Natural killer cell (primary cell): ENCODE data around the gene AFMID. TPM values are rescaled to one million over a fixed set of nuclear protein-coding genes. Genes with fewer than 3 reads are reported as not detected.

Experiments
- ATAC-seq, 3 donors: fragments of 150-1000 bp in 2 of 3; fragments of 200-7000 bp in 1 of 3; cut with Tn5 transposase; 1 replicate in 1 of 3; 2 replicates in 2 of 3; pipeline ENCODE4 v1.10.0; 2021; ENCODE audit warnings: mild to moderate bottlenecking in 2 of 3, moderate library complexity in 2 of 3
- DNase-seq, 2 donors: peaks; one replicate each; pipeline versions ENCODE4 v3.0.0 to v3.0.0-alpha.2; 2013 to 2021; ENCODE audit warnings: mixed read lengths in 1 of 2
- H3K27ac ChIP-seq: one replicate; pipeline ENCODE4 v1.5.1; 2013; ENCODE audit warnings: mild to moderate bottlenecking, low read length
- H3K27me3 ChIP-seq: one replicate; pipeline ENCODE4 v1.6.1; 2013; ENCODE audit warnings: low read length; ENCODE audit not compliant: control insufficient read depth, insufficient read depth
- H3K36me3 ChIP-seq: one replicate; pipeline ENCODE4 v1.6.1; 2013; ENCODE audit warnings: low read length; ENCODE audit not compliant: control insufficient read depth, insufficient read depth
- H3K4me1 ChIP-seq: one replicate; pipeline ENCODE4 v1.6.1; 2013; ENCODE audit warnings: low read length; ENCODE audit not compliant: control insufficient read depth, insufficient read depth
- H3K4me3 ChIP-seq: one replicate; pipeline ENCODE4 v1.5.1; 2013; ENCODE audit warnings: low read length
- H3K9me3 ChIP-seq: one replicate; pipeline ENCODE4 v1.6.1; 2013; ENCODE audit warnings: low read length; ENCODE audit not compliant: control insufficient read depth, insufficient read depth
- H3K27ac Mint-ChIP-seq, 2 donors: one replicate each; pipeline ENCODE4 v1.8.0; 2022; ENCODE audit warnings: mild to moderate bottlenecking in 2 of 2, mixed read lengths in 2 of 2, moderate library complexity in 1 of 2
- H3K27me3 Mint-ChIP-seq, 2 donors: one replicate each; pipeline ENCODE4 v1.8.0; 2022; ENCODE audit warnings: low read depth in 2 of 2, mixed read lengths in 2 of 2
- H3K36me3 Mint-ChIP-seq: one replicate; pipeline ENCODE4 v1.8.0; 2022; ENCODE audit warnings: mixed read lengths
- H3K4me1 Mint-ChIP-seq, 2 donors: one replicate each; pipeline ENCODE4 v1.8.0; 2022; ENCODE audit warnings: mixed read lengths in 2 of 2
- H3K4me3 Mint-ChIP-seq: one replicate; pipeline ENCODE4 v1.8.0; 2022; ENCODE audit warnings: mild to moderate bottlenecking, moderate library complexity, mixed read lengths
- H3K9me3 Mint-ChIP-seq, 2 donors: one replicate each; pipeline ENCODE4 v1.8.0; 2022; ENCODE audit warnings: mixed read lengths in 2 of 2
- CTCF ChIP-seq: fragments of 200-600 bp; IDR thresholded peaks from one replicate; pipeline ENCODE4 v1.8.0; 2022; ENCODE audit warnings: antibody characterized with exemption
- WGBS: methylation state at CpG from one replicate; pipeline ENCODE4 v1.1.7; 2013; ENCODE audit warnings: missing lambda C conversion rate; ENCODE audit not compliant: insufficient coverage; 5-methylcytosine and 5-hydroxymethylcytosine counted together
- intact Hi-C: fragments of 100-400 bp; cut with micrococcal nuclease; formaldehyde crosslinking; loops from one replicate; pipeline ENCODE4 v1.14.2; 2022
- total RNA-seq, 4 donors: library from RNA; stranded (reverse); fragments of 120-200 nt in 1 of 4; gene quantifications; one replicate each; pipeline versions ENCODE4 v1.2.3 to v1.2.4, GENCODE V29; 2013 to 2022

Gene AFMID
- total RNA-seq, 3 donors from 2014 or later (not counting 1 experiment from before 2014, with no cell fraction given): 2.2 to 4.1 (median 2.3) TPM

- no peaks in the 10 kb centered on the region for H3K9me3 Mint-ChIP-seq
- H3K27me3 Mint-ChIP-seq: peaks cover 0 to 8% of the 10 kb centered on the region in 2 donors
- H3K4me3 ChIP-seq: no peak overlapping the region
- H3K27ac Mint-ChIP-seq: no peak overlapping the region
- H3K36me3 ChIP-seq: no peaks in the 10 kb centered on the region
- peaks cover 12 to 28% of the 10 kb centered on the region in 2 donors for H3K4me1 Mint-ChIP-seq
- no peak overlapping the region for H3K27ac ChIP-seq
- intact Hi-C loops: no loop called here
- DNase-seq (peak in 1 of 2 donors; percentile 21), ATAC-seq (no peak)
- peaks cover 47% of the 10 kb centered on the region for H3K4me1 ChIP-seq
- no peak for TF ChIP-seq CTCF
- no peaks in the 10 kb centered on the region for H3K36me3 Mint-ChIP-seq
- WGBS: 71% methylated on average over 18 of the region's 18 CpGs
- H3K9me3 ChIP-seq: no peaks in the 10 kb centered on the region
- no peaks in the 10 kb centered on the region for H3K27me3 ChIP-seq
- H3K4me3 Mint-ChIP-seq: no peak overlapping the region
Observed at GRCh38 chr17:78256707-78257591, 69.8 kb downstream of the AFMID start.

Other genes with a start within 250 kb of the AFMID start
- 100 to 1,000 TPM in 1 of 3 donors, 10 to 100 TPM in 2; 74.3 to 100 (median 76.3) TPM for gene TNRC6C, start 228.7 kb upstream of the AFMID start, total RNA-seq
- gene TMC6, start 58.6 kb upstream of the AFMID start, total RNA-seq: 100 to 1,000 TPM; 653 to 825 (median 687) TPM
- 100 to 1,000 TPM; 401 to 551 (median 435) TPM for gene TMC8, start 56.6 kb upstream of the AFMID start, total RNA-seq
- not detected for gene C17orf99, start 41.0 kb upstream of the AFMID start, total RNA-seq
- gene SYNGR2, start 18.8 kb upstream of the AFMID start, total RNA-seq: 10 to 100 TPM; 41.2 to 62.1 (median 43.5) TPM
- 1 to 10 TPM; 2.1 to 5.1 (median 3.9) TPM for gene TK1, start 310 bp upstream of the AFMID start, total RNA-seq
- gene BIRC5, start 26.9 kb downstream of the AFMID start, total RNA-seq: 1 to 10 TPM in 2 of 3 donors, under 1 TPM in 1; 0.73 to 1.9 (median 1.2) TPM
- not detected for gene TMEM235, start 44.3 kb downstream of the AFMID start, total RNA-seq
- 10 to 100 TPM; 39.0 to 47.9 (median 43.6) TPM for gene SOCS3, start 172.7 kb downstream of the AFMID start, total RNA-seq
- 10 to 100 TPM; 47.9 to 53.6 (median 48.3) TPM for gene PGS1, start 191.3 kb downstream of the AFMID start, total RNA-seq